ENCODE results near the gene IGSF3. TPM values are rescaled to one million over a fixed set of nuclear protein-coding genes. Genes with fewer than 3 reads are reported as not detected.
"Not testable (repeated sequence)": the region's sequence is repeated elsewhere in the genome, so short reads cannot be mapped to it uniquely, and the experiment has no call there.

Gene IGSF3
- total RNA-seq, 1 experiment from 2014 or later, result 3.5 TPM

DNA sequence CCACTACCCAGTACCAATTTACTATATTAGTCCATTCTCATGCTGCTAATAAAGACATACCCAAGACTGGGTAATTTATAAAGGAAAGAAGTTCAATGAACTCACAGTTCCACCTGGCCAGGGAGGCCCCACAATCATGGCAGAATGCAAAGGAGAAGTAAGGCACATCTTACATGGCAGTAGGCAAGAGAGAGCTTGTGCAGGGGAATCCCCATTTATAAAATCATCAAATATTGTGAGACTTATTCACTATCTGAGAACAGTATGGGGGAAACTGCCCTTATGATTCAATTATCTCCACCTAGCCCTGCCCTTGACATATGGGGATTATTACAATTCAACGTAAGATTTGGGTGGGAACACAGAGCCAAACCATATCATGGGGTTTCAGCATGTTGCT lies 103.1 kb downstream of the IGSF3 start:
- DNase-seq (ENCODE audit: unreplicated experiment), result no peak
- TF ChIP-seq, protein P1, sequence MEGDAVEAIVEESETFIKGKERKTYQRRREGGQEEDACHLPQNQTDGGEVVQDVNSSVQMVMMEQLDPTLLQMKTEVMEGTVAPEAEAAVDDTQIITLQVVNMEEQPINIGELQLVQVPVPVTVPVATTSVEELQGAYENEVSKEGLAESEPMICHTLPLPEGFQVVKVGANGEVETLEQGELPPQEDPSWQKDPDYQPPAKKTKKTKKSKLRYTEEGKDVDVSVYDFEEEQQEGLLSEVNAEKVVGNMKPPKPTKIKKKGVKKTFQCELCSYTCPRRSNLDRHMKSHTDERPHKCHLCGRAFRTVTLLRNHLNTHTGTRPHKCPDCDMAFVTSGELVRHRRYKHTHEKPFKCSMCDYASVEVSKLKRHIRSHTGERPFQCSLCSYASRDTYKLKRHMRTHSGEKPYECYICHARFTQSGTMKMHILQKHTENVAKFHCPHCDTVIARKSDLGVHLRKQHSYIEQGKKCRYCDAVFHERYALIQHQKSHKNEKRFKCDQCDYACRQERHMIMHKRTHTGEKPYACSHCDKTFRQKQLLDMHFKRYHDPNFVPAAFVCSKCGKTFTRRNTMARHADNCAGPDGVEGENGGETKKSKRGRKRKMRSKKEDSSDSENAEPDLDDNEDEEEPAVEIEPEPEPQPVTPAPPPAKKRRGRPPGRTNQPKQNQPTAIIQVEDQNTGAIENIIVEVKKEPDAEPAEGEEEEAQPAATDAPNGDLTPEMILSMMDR (IDR thresholded peaks at IDR 0.05; ENCODE audit: unreplicated experiment), result no peak
- H3K36me3 Mint-ChIP-seq (ENCODE audit: insufficient read depth, unreplicated experiment), result peaks cover 13% of the 10 kb centered on the region
- ChIA-PET CTCF (interaction anchor here (2.3 kb wide), 1 partner anchor 426 kb away, joined by 6 read pairs; no protein-coding TSS in a partner anchor), POLR2A (no interaction called here)
- intact Hi-C loops (cut with micrococcal nuclease), result no loop called here
- H3K4me3 Mint-ChIP-seq (ENCODE audit: unreplicated experiment), result no peak overlapping the region
- no TSS peak for BruUV-seq (replicated peaks)
- no peaks in the 10 kb centered on the region for H3K27me3 Mint-ChIP-seq (ENCODE audit: insufficient read depth, unreplicated experiment)
- peaks cover 27% of the 10 kb centered on the region for H3K4me1 Mint-ChIP-seq (ENCODE audit: insufficient read depth, unreplicated experiment)
- peak overlapping the region; percentile 87 for H3K27ac Mint-ChIP-seq (ENCODE audit: low read depth, unreplicated experiment)
- no peaks in the 10 kb centered on the region for H3K9me3 Mint-ChIP-seq (ENCODE audit: unreplicated experiment)

DNA sequence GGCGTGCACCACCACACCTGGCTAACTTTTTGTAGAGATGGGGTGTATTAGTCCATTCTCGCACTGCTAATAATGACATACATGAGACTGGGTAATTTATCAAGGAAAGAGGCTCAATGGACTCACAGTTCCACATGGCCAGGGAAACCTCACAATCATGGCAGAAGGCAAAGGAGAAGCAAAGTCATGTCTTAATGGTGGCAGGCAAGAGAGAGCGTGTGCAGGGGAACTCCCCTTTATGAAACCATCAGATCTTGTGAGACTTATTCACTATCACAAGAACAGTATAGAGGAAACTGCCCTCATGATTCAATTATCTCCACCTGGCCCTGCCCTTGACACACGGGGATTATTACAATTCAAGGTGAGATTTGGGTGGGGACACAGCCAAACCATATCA lies 105.1 kb downstream of the IGSF3 start:
- H3K4me3 Mint-ChIP-seq (ENCODE audit: unreplicated experiment); H3K9me3 Mint-ChIP-seq (ENCODE audit: unreplicated experiment); BruUV-seq (replicated peaks); CTCF ChIA-PET; H3K27ac Mint-ChIP-seq (ENCODE audit: low read depth, unreplicated experiment); H3K27me3 Mint-ChIP-seq (ENCODE audit: insufficient read depth, unreplicated experiment); POLR2A ChIA-PET; intact Hi-C loops (cut with micrococcal nuclease); DNase-seq (ENCODE audit: unreplicated experiment): not testable (repeated sequence)
- Mint-ChIP-seq H3K36me3 (ENCODE audit: insufficient read depth, unreplicated experiment) (peaks cover 13% of the 10 kb centered on the region), H3K4me1 (ENCODE audit: insufficient read depth, unreplicated experiment) (peaks cover 23% of the 10 kb centered on the region)

DNA sequence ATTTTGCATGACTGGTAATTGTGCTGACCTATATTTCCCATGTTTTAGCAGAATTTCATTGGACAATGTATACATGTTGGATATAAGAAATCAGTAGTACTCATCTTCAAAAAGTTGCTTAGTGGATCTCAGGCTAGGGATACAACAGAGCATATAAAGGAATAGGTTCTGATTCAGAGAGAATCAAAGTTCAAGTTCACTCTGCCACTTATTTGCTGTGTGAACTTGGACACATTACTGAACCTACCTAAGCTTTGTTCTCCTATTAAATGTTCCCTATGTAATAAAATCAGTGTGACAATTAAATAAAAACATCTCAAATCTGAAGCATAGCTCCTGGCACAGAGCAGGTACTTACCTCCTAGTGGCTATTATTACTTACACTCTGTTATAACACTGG lies 106.0 kb downstream of the IGSF3 start:
- H3K4me3 Mint-ChIP-seq (ENCODE audit: unreplicated experiment), result no peak overlapping the region
- H3K4me1 Mint-ChIP-seq (ENCODE audit: insufficient read depth, unreplicated experiment), result peaks cover 25% of the 10 kb centered on the region
- ChIA-PET POLR2A (no interaction called here), CTCF (no interaction called here)
- no peak for DNase-seq (ENCODE audit: unreplicated experiment)
- H3K36me3 Mint-ChIP-seq (ENCODE audit: insufficient read depth, unreplicated experiment), result peaks cover 13% of the 10 kb centered on the region
- no TSS peak for BruUV-seq (replicated peaks)
- intact Hi-C loops (cut with micrococcal nuclease), result no loop called here
- H3K9me3 Mint-ChIP-seq (ENCODE audit: unreplicated experiment), result no peaks in the 10 kb centered on the region
- no peaks in the 10 kb centered on the region for H3K27me3 Mint-ChIP-seq (ENCODE audit: insufficient read depth, unreplicated experiment)
- no peak overlapping the region for H3K27ac Mint-ChIP-seq (ENCODE audit: low read depth, unreplicated experiment)
- TF ChIP-seq, protein P1 (IDR thresholded peaks at IDR 0.05; ENCODE audit: unreplicated experiment), result no peak

GRCh38 chr1:116560704-116561490 lies 106.6 kb downstream of the IGSF3 start:
- CTCF ChIA-PET, result no interaction called here
- H3K27me3 Mint-ChIP-seq (ENCODE audit: insufficient read depth, unreplicated experiment), result no peaks in the 10 kb centered on the region
- H3K4me3 Mint-ChIP-seq (ENCODE audit: unreplicated experiment), result no peak overlapping the region
- H3K9me3 Mint-ChIP-seq (ENCODE audit: unreplicated experiment), result no peaks in the 10 kb centered on the region
- peaks cover 9% of the 10 kb centered on the region for H3K36me3 Mint-ChIP-seq (ENCODE audit: insufficient read depth, unreplicated experiment)
- peaks cover 24% of the 10 kb centered on the region for H3K4me1 Mint-ChIP-seq (ENCODE audit: insufficient read depth, unreplicated experiment)
- BruUV-seq (replicated peaks), result no TSS peak
- intact Hi-C loops (cut with micrococcal nuclease), result no loop called here
- DNase-seq (ENCODE audit: unreplicated experiment), result no peak
- no peak overlapping the region for H3K27ac Mint-ChIP-seq (ENCODE audit: low read depth, unreplicated experiment)
- TF ChIP-seq, protein P1 (IDR thresholded peaks at IDR 0.05; ENCODE audit: unreplicated experiment), result no peak
- POLR2A ChIA-PET, result interaction anchor here (0.6 kb wide), 1 partner anchor 373 kb away, joined by 4 read pairs; no protein-coding TSS in a partner anchor

Data from MCF 10A (cell line).